Liver (tissue), 3 donors: Measurements from ENCODE around the gene SRSF10.

Experiments used
- CTCF ChIP-seq: fragments of 150-350 bp; IDR thresholded peaks from 2 replicates; pipeline ENCODE4 v1.5.1; 2017; ENCODE audit warnings: improper control_type of control experiment, low read depth, low read length; ENCODE audit not compliant: missing input control
- TAF1 ChIP-seq: conservative IDR thresholded peaks from 2 replicates; pipeline ENCODE4 v1.6.1; 2016; ENCODE audit warnings: antibody characterized with exemption, mild to moderate bottlenecking
- donor health status: healthy.
- donor health status: healthy.

GRCh38 chr1:24004132-24004531 lies 24.0 kb upstream of the SRSF10 start:
- TF ChIP-seq CTCF (no peak), TAF1 (no peak)
